AG08396 (cell line): Measurements from ENCODE around the gene SYP.
A peak's percentile ranks its signal among the peaks of the same experiment; 100 is the strongest.

Experiments used
- DNase-seq: peaks from one replicate; pipeline ENCODE4 v3.0.0; 2012; ENCODE audit warnings: low spot score, mixed read lengths

Gene SYP

GRCh38 chrX:49199906-49200771 lies at the start of gene SYP:
Gene SYP (minus strand): TSS chrX:49200193. CDS start chrX:49200186, 7 bp downstream.
- peak; percentile 97 for DNase-seq

- DNase-seq, result no peak
These were observed 49.6 kb upstream of the SYP start for GRCh38 chrX:49249616-49250015.

GRCh38 chrX:49249071-49249470 lies 49.1 kb upstream of the SYP start:
- DNase-seq, result no peak

- DNase-seq, result no peak
These were observed 48.2 kb upstream of the SYP start for GRCh38 chrX:49247916-49248811.

GRCh38 chrX:49247346-49247745 lies 47.4 kb upstream of the SYP start:
- no peak for DNase-seq

GRCh38 chrX:49246541-49246940 lies 46.5 kb upstream of the SYP start:
- no peak for DNase-seq

- no peak for DNase-seq
These were observed 44.2 kb upstream of the SYP start for GRCh38 chrX:49244207-49244606.

- no peak for DNase-seq
These were observed 43.2 kb upstream of the SYP start for GRCh38 chrX:49243166-49243565.

- no peak for DNase-seq
These were observed 42.6 kb upstream of the SYP start for GRCh38 chrX:49242545-49243066.

GRCh38 chrX:49238735-49239134 lies 38.7 kb upstream of the SYP start:
- DNase-seq, result no peak

GRCh38 chrX:49237060-49237459 lies 37.1 kb upstream of the SYP start:
- no peak for DNase-seq

GRCh38 chrX:49233887-49234555 lies 34.0 kb upstream of the SYP start:
- no peak for DNase-seq

GRCh38 chrX:49233176-49233575 lies 33.2 kb upstream of the SYP start, which contains the start of gene CACNA1F:
Gene CACNA1F (minus strand): TSS chrX:49233340. CDS start chrX:49233309, 31 bp downstream.
- DNase-seq, result no peak

- DNase-seq, result no peak
These were observed 32.5 kb upstream of the SYP start for GRCh38 chrX:49232525-49232924.

GRCh38 chrX:49231333-49232000 lies 31.5 kb upstream of the SYP start:
- no peak for DNase-seq

GRCh38 chrX:49230500-49231232 lies 30.7 kb upstream of the SYP start:
- DNase-seq, result no peak

- no peak for DNase-seq
These were observed 28.2 kb upstream of the SYP start for GRCh38 chrX:49228185-49228584.

GRCh38 chrX:49227726-49228125 lies 27.7 kb upstream of the SYP start:
- DNase-seq, result no peak

GRCh38 chrX:49226946-49227345 lies 27.0 kb upstream of the SYP start:
- DNase-seq, result no peak

- no peak for DNase-seq
These were observed 25.9 kb upstream of the SYP start for GRCh38 chrX:49225858-49226257.

- DNase-seq, result no peak
These were observed 21.9 kb upstream of the SYP start for GRCh38 chrX:49221868-49222267.
